Suprapubic skin (tissue), 4 donors: ENCODE data around the gene GPRC5B. TPM values are rescaled to one million over a fixed set of nuclear protein-coding genes. Genes with fewer than 3 reads are reported as not detected.

ENCODE experiments used
- DNase-seq, 2 donors: peaks; one replicate each; pipeline ENCODE4 v3.0.0-alpha.2; 2019; ENCODE audit warnings: low spot score in 2 of 2
- H3K27ac ChIP-seq: fragments of 200-600 bp; sonication (generic); one replicate; pipeline ENCODE4 v1.5.1; 2019
- H3K27me3 ChIP-seq: fragments of 200-600 bp; sonication (generic); one replicate; pipeline ENCODE4 v1.5.1; 2019
- H3K36me3 ChIP-seq: fragments of 200-600 bp; sonication (generic); one replicate; pipeline ENCODE4 v1.5.1; 2019
- H3K4me1 ChIP-seq: fragments of 200-600 bp; sonication (generic); one replicate; pipeline ENCODE4 v1.5.1; 2019
- H3K4me3 ChIP-seq: fragments of 200-600 bp; sonication (generic); one replicate; pipeline ENCODE4 v1.5.1; 2019; ENCODE audit warnings: mild to moderate bottlenecking
- H3K9me3 ChIP-seq: fragments of 200-600 bp; sonication (generic); one replicate; pipeline ENCODE4 v1.5.1; 2019
- EP300 ChIP-seq: sonication (generic); formaldehyde crosslinking; IDR thresholded peaks from one replicate; pipeline ENCODE4 v1.6.1; 2017; ENCODE audit warnings: antibody characterized with exemption
- POLR2A ChIP-seq, 2 donors: fragments of 450-650 bp; IDR thresholded peaks; one replicate each; pipeline ENCODE4 v1.6.1; 2017; ENCODE audit warnings: antibody characterized with exemption in 2 of 2, mild to moderate bottlenecking in 2 of 2, moderate library complexity in 2 of 2
- POLR2AphosphoS5 ChIP-seq, 3 donors: sonication (generic); formaldehyde crosslinking; IDR thresholded peaks; one replicate each; pipeline ENCODE4 v1.6.1; 2017; ENCODE audit warnings: antibody characterized with exemption in 3 of 3
- WGBS: methylation state at CpG from one replicate; pipeline ENCODE4 v1.1.5; 2018; 5-methylcytosine and 5-hydroxymethylcytosine counted together
- total RNA-seq, 4 donors: library from RNA; depleted of rRNA; stranded (reverse); fragments of >200 nt; gene quantifications; one replicate each; pipeline ENCODE4 v1.1.0, GENCODE V29; 2016
- TF ChIP-seq, protein P1 (sequence below), 2 donors: fragments of 200-600 bp in 1 of 2; fragments of 450-650 bp in 1 of 2; sonication (generic) in 1 of 2; IDR thresholded peaks; one replicate each; pipeline ENCODE4 v1.5.1; 2016 to 2019; ENCODE audit warnings: antibody characterized with exemption in 2 of 2, mild to moderate bottlenecking in 1 of 2, moderate library complexity in 1 of 2

The GPRC5B gene
- total RNA-seq, 4 donors from 2014 or later: 4.1 to 10.6 (median 6.9) TPM

DNA sequence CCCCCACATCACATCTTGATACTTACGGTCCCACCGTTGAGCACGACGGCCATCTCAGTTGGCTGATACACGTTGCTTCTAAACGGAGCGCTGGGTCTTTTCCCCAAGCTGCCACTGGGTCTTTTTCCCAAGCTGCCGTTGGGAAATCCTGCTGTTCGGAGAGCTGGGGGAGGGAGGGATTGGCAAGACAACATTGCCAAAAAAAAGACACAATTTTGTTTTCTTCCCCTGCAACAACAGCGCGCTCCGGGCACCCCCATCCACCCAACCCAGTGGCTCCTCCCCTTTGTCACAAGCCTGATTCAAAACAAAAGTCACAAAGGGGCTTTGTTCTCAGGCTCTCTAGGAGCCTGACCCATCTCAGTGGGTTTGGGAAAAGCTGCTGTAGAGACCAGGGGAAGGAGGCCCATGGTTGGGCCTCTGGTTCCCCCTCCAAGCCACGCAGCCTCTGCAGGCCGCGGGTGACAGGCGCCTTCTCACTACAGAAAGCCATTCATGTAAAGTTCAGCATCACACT is 22.8 kb downstream of the GPRC5B start:
- Histone ChIP-seq H3K4me1 (no peaks in the 10 kb centered on the region), H3K36me3 (no peaks in the 10 kb centered on the region), H3K9me3 (no peaks in the 10 kb centered on the region), H3K27me3 (no peaks in the 10 kb centered on the region), H3K4me3 (no peak overlapping the region), H3K27ac (peak overlapping the region; percentile 20)
- TF ChIP-seq, protein P1, sequence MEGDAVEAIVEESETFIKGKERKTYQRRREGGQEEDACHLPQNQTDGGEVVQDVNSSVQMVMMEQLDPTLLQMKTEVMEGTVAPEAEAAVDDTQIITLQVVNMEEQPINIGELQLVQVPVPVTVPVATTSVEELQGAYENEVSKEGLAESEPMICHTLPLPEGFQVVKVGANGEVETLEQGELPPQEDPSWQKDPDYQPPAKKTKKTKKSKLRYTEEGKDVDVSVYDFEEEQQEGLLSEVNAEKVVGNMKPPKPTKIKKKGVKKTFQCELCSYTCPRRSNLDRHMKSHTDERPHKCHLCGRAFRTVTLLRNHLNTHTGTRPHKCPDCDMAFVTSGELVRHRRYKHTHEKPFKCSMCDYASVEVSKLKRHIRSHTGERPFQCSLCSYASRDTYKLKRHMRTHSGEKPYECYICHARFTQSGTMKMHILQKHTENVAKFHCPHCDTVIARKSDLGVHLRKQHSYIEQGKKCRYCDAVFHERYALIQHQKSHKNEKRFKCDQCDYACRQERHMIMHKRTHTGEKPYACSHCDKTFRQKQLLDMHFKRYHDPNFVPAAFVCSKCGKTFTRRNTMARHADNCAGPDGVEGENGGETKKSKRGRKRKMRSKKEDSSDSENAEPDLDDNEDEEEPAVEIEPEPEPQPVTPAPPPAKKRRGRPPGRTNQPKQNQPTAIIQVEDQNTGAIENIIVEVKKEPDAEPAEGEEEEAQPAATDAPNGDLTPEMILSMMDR (IDR thresholded peaks at IDR 0.05): no peak
- TF ChIP-seq POLR2A (IDR thresholded peaks at IDR 0.05) (no peak), POLR2AphosphoS5 (IDR thresholded peaks at IDR 0.05) (no peak), EP300 (no peak)
- no peak for DNase-seq
- WGBS: 66% methylated on average over 12 of the region's 16 CpGs

DNA sequence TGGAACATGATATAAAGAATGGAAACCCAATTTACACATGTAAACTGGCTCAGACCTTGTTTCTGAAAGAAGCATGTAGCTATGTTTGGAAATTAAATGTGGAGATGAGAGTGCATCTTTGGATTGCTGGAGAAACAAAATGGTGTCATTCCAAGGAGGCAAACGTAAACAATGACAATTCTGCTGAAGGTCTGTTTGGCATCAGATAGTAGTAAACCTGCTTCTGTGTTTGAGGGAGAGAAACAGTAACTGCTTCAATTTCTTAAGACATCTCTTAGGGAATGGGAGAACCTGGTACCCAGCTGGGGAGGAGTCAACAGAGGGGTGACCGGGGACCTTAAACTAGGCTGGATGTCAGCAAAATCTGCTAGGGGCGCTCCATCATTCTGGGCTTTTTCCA is 23.5 kb downstream of the GPRC5B start:
- DNase-seq: no peak
- TF ChIP-seq POLR2A (IDR thresholded peaks at IDR 0.05): no peak
- no peak for TF ChIP-seq EP300
- no peak for TF ChIP-seq POLR2AphosphoS5 (IDR thresholded peaks at IDR 0.05)
- TF ChIP-seq, protein P1 (IDR thresholded peaks at IDR 0.05): no peak
- H3K36me3 ChIP-seq: no peaks in the 10 kb centered on the region
- no peak overlapping the region for H3K4me3 ChIP-seq
- no peak overlapping the region for H3K27ac ChIP-seq
- H3K9me3 ChIP-seq: no peaks in the 10 kb centered on the region
- 76% methylated on average over 3 of the region's 3 CpGs for WGBS
- H3K4me1 ChIP-seq: no peaks in the 10 kb centered on the region
- no peaks in the 10 kb centered on the region for H3K27me3 ChIP-seq

DNA sequence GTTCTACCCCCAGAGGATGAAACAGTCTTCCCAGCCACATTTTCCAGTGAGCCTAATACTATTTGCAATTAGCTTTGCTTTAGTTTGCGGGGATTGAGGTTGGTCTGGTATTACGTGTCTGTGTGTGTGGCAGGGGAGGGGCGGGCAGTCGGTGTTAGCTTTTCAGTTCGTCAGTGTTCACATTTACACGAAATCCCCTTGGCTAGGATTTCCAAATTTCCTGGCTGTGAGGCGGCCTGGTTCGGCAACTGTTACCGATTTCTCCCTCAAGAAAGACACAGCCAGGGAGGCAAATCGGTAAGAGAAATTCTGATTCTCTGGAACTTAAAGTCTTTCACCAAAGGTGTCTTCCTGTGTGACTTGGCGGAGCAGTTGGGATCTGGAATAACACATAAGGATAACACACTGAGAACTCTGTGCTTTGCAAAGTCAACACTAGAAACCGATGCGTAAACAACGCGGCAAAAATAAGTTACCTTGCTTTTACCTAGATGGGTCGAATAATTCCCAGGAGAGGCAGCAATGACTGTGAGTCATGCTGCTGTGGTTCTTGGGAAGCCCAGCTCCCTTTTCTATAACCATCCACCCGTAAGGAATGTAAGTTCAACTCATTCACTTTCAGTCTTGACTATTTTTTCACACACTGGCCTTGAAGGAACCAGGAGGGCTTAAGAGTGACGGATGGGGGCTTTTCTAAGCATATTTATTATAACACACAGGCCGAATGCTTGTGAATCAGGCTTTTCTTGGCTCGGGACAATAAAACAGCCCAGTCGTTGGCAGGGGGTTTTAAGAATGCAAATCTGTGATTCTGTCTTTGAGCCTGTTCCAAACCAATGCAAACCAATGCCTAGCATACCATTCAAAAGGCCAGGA is 24.2 kb downstream of the GPRC5B start:
- TF ChIP-seq POLR2A (IDR thresholded peaks at IDR 0.05) (no peak), POLR2AphosphoS5 (IDR thresholded peaks at IDR 0.05) (no peak), EP300 (no peak)
- TF ChIP-seq, protein P1 (IDR thresholded peaks at IDR 0.05): no peak
- no peaks in the 10 kb centered on the region for H3K27me3 ChIP-seq
- H3K27ac ChIP-seq: no peak overlapping the region
- DNase-seq: peak in 1 of 2 donors; percentile 18
- no peaks in the 10 kb centered on the region for H3K4me1 ChIP-seq
- 61% methylated on average over 21 of the region's 21 CpGs for WGBS
- no peak overlapping the region for H3K4me3 ChIP-seq
- no peaks in the 10 kb centered on the region for H3K36me3 ChIP-seq
- H3K9me3 ChIP-seq: no peaks in the 10 kb centered on the region

DNA sequence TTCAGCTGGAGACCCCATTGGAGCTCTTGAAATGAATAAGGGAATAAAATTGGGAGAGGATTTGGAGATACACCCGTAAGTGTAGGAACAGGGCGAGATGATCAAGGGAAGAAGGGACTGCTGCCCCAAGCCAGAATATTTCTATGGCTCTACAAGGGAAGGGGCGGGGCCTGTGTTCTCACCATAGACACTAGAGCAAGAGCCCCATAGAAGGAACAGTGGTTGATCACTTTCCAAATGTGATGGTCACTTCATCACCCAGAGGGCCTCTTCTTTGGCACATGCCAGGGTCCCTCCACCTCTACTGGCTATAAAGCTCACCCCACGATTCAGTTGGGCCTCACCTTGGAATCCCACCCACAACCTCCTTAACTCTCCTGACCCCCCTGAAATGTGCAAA is 25.0 kb downstream of the GPRC5B start:
- no peak overlapping the region for H3K4me3 ChIP-seq
- no peaks in the 10 kb centered on the region for H3K9me3 ChIP-seq
- no peaks in the 10 kb centered on the region for H3K27me3 ChIP-seq
- peak in 1 of 2 donors; percentile 35 for DNase-seq
- WGBS: 87% methylated on average over 4 of the region's 4 CpGs
- no peak overlapping the region for H3K27ac ChIP-seq
- no peaks in the 10 kb centered on the region for H3K36me3 ChIP-seq
- H3K4me1 ChIP-seq: no peaks in the 10 kb centered on the region
- TF ChIP-seq, protein P1 (IDR thresholded peaks at IDR 0.05): no peak
- TF ChIP-seq EP300 (no peak), POLR2AphosphoS5 (IDR thresholded peaks at IDR 0.05) (no peak), POLR2A (IDR thresholded peaks at IDR 0.05) (no peak)

DNA sequence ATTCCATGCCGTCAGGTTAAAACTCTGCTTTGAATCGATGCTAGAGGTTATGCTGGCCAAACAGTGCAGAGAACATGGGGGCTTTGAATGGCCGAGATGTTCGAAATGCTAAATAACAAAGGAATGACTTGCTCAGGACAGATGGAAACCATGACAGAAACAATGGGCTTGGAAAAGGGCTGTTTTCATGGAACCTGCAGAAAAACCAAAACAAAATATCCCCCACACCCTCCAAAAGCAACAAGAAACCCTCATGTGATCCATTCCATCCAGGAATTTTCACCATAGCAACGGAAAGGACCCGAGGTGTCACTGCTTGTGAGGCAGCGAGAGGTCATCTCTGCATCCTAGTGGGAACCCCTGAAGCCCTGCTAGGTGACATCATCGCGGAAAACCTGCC is 25.5 kb downstream of the GPRC5B start:
- no peak overlapping the region for H3K4me3 ChIP-seq
- no peak for TF ChIP-seq POLR2A (IDR thresholded peaks at IDR 0.05)
- TF ChIP-seq, protein P1 (IDR thresholded peaks at IDR 0.05): no peak
- TF ChIP-seq EP300: no peak
- no peak for TF ChIP-seq POLR2AphosphoS5 (IDR thresholded peaks at IDR 0.05)
- H3K27me3 ChIP-seq: no peaks in the 10 kb centered on the region
- no peaks in the 10 kb centered on the region for H3K36me3 ChIP-seq
- no peaks in the 10 kb centered on the region for H3K9me3 ChIP-seq
- no peak for DNase-seq
- H3K4me1 ChIP-seq: no peaks in the 10 kb centered on the region
- no peak overlapping the region for H3K27ac ChIP-seq
- WGBS: 93% methylated on average over 9 of the region's 9 CpGs
